Activated naive CD4-positive, alpha-beta T cell treated with anti-CD3 and anti-CD28 coated beads for 36 hours (primary cell): ENCODE data around the gene MAN2B2. TPM values are rescaled to one million over a fixed set of nuclear protein-coding genes. Genes with fewer than 3 reads are reported as not detected.
A peak's percentile ranks its signal among the peaks of the same experiment; 100 is the strongest.

Experiments used
- CTCF ChIA-PET: fragments of 350-600 bp; sonication (Branson Sonifier 250); formaldehyde crosslinking; loops from one replicate; lab custom pipeline; 2021; ENCODE audit warnings: antibody characterized with exemption; lab: Charles Lee
- DNase-seq: peaks from one replicate; pipeline ENCODE4 v3.0.0-alpha.2; 2020
- H3K27ac Mint-ChIP-seq: one replicate; pipeline ENCODE4 v1.8.0; 2021; ENCODE audit warnings: mild to moderate bottlenecking, mixed read lengths
- H3K27me3 Mint-ChIP-seq: one replicate; pipeline ENCODE4 v1.8.0; 2021; ENCODE audit warnings: low read depth, mixed read lengths
- H3K36me3 Mint-ChIP-seq: one replicate; pipeline ENCODE4 v1.8.0; 2021; ENCODE audit warnings: low read depth, mixed read lengths
- H3K4me1 Mint-ChIP-seq: one replicate; pipeline ENCODE4 v1.8.0; 2021; ENCODE audit warnings: low read depth, mixed read lengths
- H3K4me3 Mint-ChIP-seq: one replicate; pipeline ENCODE4 v1.8.0; 2021; ENCODE audit warnings: mild to moderate bottlenecking, moderate library complexity, mixed read lengths
- H3K9me3 Mint-ChIP-seq: one replicate; pipeline ENCODE4 v1.8.0; 2021; ENCODE audit warnings: mixed read lengths
- intact Hi-C: fragments of 100-400 bp; cut with micrococcal nuclease; formaldehyde crosslinking; loops from one replicate; pipeline ENCODE4 v1.15.1; 2023
- total RNA-seq, 2 experiments: library from RNA; stranded (reverse); gene quantifications; one replicate each; pipeline ENCODE4 v1.2.3, GENCODE V29; 2021

Gene MAN2B2
- total RNA-seq, 2 experiments from 2014 or later = 12.7 to 12.8 TPM

DNA sequence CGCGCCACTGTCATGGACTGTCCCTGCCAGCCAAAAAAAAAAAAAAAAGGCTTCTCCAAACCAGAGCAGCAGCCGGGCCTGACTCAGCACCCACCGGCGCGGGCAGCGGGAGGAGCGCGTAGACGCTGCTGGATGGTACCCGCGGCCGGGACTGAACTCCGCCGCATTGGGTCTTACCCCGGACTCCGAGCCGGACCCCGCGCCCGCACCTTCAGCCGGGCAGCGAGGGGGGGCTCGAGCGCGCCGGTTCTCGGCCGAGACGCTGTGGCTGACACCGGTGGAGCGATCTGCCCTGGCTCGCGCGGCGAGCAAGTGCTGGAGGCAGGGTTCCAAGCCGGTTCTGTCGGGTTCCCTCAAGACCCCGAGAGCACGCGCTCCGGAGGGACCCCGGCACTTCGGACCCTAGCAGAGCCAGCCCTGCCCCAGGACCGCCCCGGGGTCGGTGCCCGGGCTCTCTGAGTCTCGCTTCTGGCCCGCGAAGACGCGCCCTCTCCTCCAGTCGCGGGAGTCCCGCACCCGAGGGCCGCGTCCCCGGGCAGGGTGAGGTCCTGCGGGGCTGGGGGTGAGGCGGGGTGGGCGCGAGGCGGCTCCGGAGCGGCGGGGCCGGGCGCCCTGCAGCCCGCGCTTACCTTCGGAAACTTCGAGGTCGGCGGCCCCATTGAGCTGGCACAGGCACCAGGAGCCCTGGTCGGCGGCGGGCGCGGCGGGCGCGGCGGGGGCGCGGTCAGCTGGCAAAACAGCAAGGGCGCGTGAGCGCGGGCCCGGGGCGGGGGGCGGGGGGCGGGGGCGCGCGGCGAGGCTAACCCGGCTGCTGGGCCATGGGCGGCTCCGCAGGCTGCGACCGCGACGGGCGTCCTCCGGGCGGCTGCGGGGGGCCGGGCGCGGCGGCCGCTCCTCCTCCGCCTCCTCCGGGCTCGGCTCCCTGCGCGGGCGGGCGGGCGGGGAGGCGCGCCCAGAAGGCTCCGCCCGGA is 11.8 kb upstream of the MAN2B2 start:
- CTCF ChIA-PET = interaction anchor here (2.1 kb wide), 1 partner anchor 17 kb away, joined by 5 read pairs; no protein-coding TSS in a partner anchor
- H3K9me3 Mint-ChIP-seq = no peaks in the 10 kb centered on the region
- DNase-seq = peak; percentile 15
- no peak overlapping the region for H3K27ac Mint-ChIP-seq
- intact Hi-C loops = loop anchor here (5.0 kb wide), 1 partner anchor 296 kb away; the partner anchor contains the start of gene WFS1
- H3K4me3 Mint-ChIP-seq = no peak overlapping the region
- H3K27me3 Mint-ChIP-seq = peaks cover 42% of the 10 kb centered on the region
- no peaks in the 10 kb centered on the region for H3K36me3 Mint-ChIP-seq
- peaks cover 13% of the 10 kb centered on the region for H3K4me1 Mint-ChIP-seq

GRCh38 chr4:6563935-6564645 is 10.9 kb upstream of the MAN2B2 start:
- no peaks in the 10 kb centered on the region for H3K9me3 Mint-ChIP-seq
- no peak overlapping the region for H3K4me3 Mint-ChIP-seq
- no peak for DNase-seq
- intact Hi-C loops = loop anchor here (5.0 kb wide), 1 partner anchor 297 kb away; the partner anchor contains the start of gene WFS1
- peaks cover 13% of the 10 kb centered on the region for H3K4me1 Mint-ChIP-seq
- H3K36me3 Mint-ChIP-seq = no peaks in the 10 kb centered on the region
- peaks cover 38% of the 10 kb centered on the region for H3K27me3 Mint-ChIP-seq
- CTCF ChIA-PET = no interaction called here
- H3K27ac Mint-ChIP-seq = no peak overlapping the region

- Mint-ChIP-seq H3K27ac (no peak overlapping the region), H3K9me3 (no peaks in the 10 kb centered on the region), H3K36me3 (no peaks in the 10 kb centered on the region), H3K4me1 (peaks cover 13% of the 10 kb centered on the region), H3K4me3 (no peak overlapping the region), H3K27me3 (peaks cover 34% of the 10 kb centered on the region)
- CTCF ChIA-PET = no interaction called here
- no peak for DNase-seq
- intact Hi-C loops = no loop called here
These were observed 9.1 kb upstream of the MAN2B2 start for GRCh38 chr4:6565691-6566390.

DNA sequence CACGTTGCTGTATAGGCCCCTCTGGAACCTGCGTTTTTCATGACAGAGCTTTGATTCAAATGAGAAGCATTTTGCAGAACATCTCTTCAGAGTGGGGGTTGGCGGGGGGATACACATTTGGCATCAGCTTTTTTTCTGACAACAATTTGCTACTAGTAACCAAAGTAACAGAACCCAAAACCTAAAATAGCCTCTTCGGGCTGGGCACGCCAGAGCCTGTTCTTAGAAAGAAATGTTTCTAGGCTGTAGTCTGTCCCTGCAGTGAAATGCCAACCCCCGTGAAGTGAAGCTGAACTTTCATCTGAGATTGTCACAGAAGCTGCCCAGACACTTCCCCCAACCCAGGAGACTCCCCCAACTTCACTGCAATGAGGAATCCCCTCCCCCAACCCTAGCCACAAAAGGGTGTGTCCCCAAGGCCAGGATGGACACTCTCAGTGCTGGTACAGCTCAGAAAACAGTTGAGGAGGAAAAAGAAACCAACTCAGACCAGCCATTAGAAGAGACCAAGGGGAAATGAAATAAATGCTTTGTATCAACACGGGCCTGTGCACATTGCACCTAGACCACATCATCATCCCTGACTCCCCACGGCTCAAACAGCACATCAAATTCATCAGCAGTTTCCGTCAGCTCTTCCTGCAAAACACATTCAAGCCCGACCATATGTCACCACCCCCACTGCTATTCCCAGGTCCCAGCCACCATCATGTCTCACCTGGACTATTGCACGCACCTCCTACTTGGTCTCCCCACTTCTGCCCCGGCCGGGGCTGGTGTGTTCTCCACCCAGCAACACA is 8.4 kb upstream of the MAN2B2 start:
- no peak overlapping the region for H3K27ac Mint-ChIP-seq
- peaks cover 8% of the 10 kb centered on the region for H3K4me1 Mint-ChIP-seq
- no peak overlapping the region for H3K4me3 Mint-ChIP-seq
- peaks cover 28% of the 10 kb centered on the region for H3K27me3 Mint-ChIP-seq
- no peak for DNase-seq
- CTCF ChIA-PET = interaction anchor here (0.7 kb wide), 1 partner anchor 74 kb away, joined by 3 read pairs; no protein-coding TSS in a partner anchor
- intact Hi-C loops = no loop called here
- no peaks in the 10 kb centered on the region for H3K9me3 Mint-ChIP-seq
- H3K36me3 Mint-ChIP-seq = no peaks in the 10 kb centered on the region

- no peaks in the 10 kb centered on the region for H3K36me3 Mint-ChIP-seq
- intact Hi-C loops = no loop called here
- no peak overlapping the region for H3K27ac Mint-ChIP-seq
- peaks cover 21% of the 10 kb centered on the region for H3K27me3 Mint-ChIP-seq
- H3K4me3 Mint-ChIP-seq = no peak overlapping the region
- CTCF ChIA-PET = no interaction called here
- DNase-seq = no peak
- H3K9me3 Mint-ChIP-seq = no peaks in the 10 kb centered on the region
- peaks cover 4% of the 10 kb centered on the region for H3K4me1 Mint-ChIP-seq
These were observed 7.8 kb upstream of the MAN2B2 start for GRCh38 chr4:6567218-6567617.

- intact Hi-C loops = no loop called here
- CTCF ChIA-PET = no interaction called here
- Mint-ChIP-seq H3K9me3 (no peaks in the 10 kb centered on the region), H3K36me3 (no peaks in the 10 kb centered on the region), H3K27me3 (peaks cover 15% of the 10 kb centered on the region), H3K27ac (no peak overlapping the region), H3K4me1 (no peaks in the 10 kb centered on the region), H3K4me3 (no peak overlapping the region)
- DNase-seq = no peak
These were observed 6.8 kb upstream of the MAN2B2 start for GRCh38 chr4:6568148-6568547.

DNA sequence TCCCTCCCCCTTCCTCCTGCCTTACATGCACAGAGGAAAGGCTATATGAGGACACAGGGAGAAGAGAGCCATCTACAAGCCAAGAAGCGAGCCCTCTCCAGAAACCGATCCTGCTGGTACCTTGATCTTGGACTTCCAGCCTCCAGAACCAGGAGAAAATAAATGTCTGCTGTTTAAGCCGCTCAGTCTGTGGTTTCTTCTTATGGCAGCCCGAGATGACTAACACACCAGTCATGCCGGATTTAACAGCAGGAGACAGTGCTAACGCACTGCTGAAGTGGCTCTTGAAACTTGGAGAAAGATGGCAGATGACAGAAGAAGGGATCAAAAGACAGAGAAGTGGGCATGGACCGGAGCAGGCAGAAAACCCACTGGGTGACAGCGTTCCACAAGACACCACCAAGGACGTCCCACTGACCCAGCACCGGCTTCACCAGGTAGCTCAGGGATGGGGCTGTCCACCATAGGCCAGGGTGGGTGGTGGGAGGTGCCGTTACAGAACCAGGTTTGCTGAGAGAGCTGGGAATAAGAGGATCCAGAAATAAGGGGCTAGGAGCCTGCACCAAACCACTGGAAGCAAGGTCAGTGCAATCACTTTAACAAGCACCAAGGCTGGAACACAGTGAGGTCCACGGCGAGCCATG is 6.2 kb upstream of the MAN2B2 start:
- intact Hi-C loops = no loop called here
- H3K4me3 Mint-ChIP-seq = no peak overlapping the region
- no peaks in the 10 kb centered on the region for H3K36me3 Mint-ChIP-seq
- H3K4me1 Mint-ChIP-seq = no peaks in the 10 kb centered on the region
- CTCF ChIA-PET = no interaction called here
- no peaks in the 10 kb centered on the region for H3K9me3 Mint-ChIP-seq
- peaks cover 15% of the 10 kb centered on the region for H3K27me3 Mint-ChIP-seq
- H3K27ac Mint-ChIP-seq = no peak overlapping the region
- DNase-seq = no peak

DNA sequence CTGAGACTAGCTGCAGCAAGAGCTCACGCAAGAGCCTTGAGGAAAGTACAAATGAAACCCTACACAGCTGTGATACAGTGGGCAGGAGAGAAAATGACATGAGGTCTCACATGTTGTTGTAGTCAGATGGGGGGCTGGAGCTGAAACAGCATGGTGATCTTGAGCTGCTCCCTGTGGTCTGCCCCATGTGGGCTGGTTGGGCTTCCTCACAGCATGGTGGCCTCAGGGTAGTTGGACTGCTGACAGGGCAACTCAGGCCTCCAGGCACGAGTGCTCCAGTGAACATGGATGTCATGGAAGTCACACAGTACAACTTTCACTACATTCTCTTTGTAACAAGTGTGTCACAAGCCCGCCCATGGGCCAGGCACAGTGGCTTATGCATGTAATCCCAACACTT is 3.4 kb upstream of the MAN2B2 start:
- no peak overlapping the region for H3K27ac Mint-ChIP-seq

GRCh38 chr4:6573551-6573950 is 1.4 kb upstream of the MAN2B2 start:
- peaks cover 7% of the 10 kb centered on the region for H3K36me3 Mint-ChIP-seq
- no peak overlapping the region for H3K4me3 Mint-ChIP-seq
- no peaks in the 10 kb centered on the region for H3K9me3 Mint-ChIP-seq
- H3K27ac Mint-ChIP-seq = no peak overlapping the region
- no peaks in the 10 kb centered on the region for H3K27me3 Mint-ChIP-seq
- intact Hi-C loops = loop anchor here (5.0 to 10.0 kb wide), 2 partner anchors 144 to 301 kb away; partner anchors contain the start of gene BLOC1S4
- H3K4me1 Mint-ChIP-seq = peaks cover 4% of the 10 kb centered on the region
- CTCF ChIA-PET = interaction anchor here (0.7 to 0.9 kb wide), 2 partner anchors 102 to 496 kb away, joined by 4 read pairs; no protein-coding TSS in a partner anchor
- no peak for DNase-seq

More for the DNA sequence above, 3.4 kb upstream of the MAN2B2 start:
- intact Hi-C loops = loop anchor here (5.0 to 10.0 kb wide), 2 partner anchors 146 to 303 kb away; partner anchors contain the start of gene BLOC1S4
- Mint-ChIP-seq H3K4me1 (peaks cover 4% of the 10 kb centered on the region), H3K36me3 (no peaks in the 10 kb centered on the region), H3K27me3 (no peaks in the 10 kb centered on the region), H3K9me3 (no peaks in the 10 kb centered on the region), H3K4me3 (no peak overlapping the region)
- CTCF ChIA-PET = no interaction called here
- DNase-seq = no peak

- Mint-ChIP-seq H3K9me3 (no peaks in the 10 kb centered on the region), H3K4me3 (peak overlapping the region; percentile 84)
- intact Hi-C loops = loop anchor here (2.0 to 10.0 kb wide), 4 partner anchors 91 to 301 kb away; partner anchors contain the start of genes BLOC1S4 and KIAA0232
These were observed 823 bp upstream of the MAN2B2 start for GRCh38 chr4:6573986-6574746.

More at GRCh38 chr4:6573986-6574746, 823 bp upstream of the MAN2B2 start:
- no peaks in the 10 kb centered on the region for H3K27me3 Mint-ChIP-seq
- peaks cover 4% of the 10 kb centered on the region for H3K4me1 Mint-ChIP-seq
- peak; percentile 26 for DNase-seq
- H3K27ac Mint-ChIP-seq = peak overlapping the region; percentile 60
- CTCF ChIA-PET = interaction anchor here (0.7 to 1.3 kb wide), 3 partner anchors 127 to 495 kb away, joined by 3 to 4 read pairs (median 4); no protein-coding TSS in a partner anchor
- H3K36me3 Mint-ChIP-seq = peaks cover 10% of the 10 kb centered on the region
